K562 (cell line): ENCODE data around the gene MEX3A. TPM values are rescaled to one million over a fixed set of nuclear protein-coding genes. Genes with fewer than 3 reads are reported as not detected.

Source experiments
- ATF3 ChIP-seq, 2 experiments: fragments of 450-650 bp in 1 of 2; sonication (generic) in 1 of 2; formaldehyde crosslinking in 1 of 2; IDR thresholded peaks in 1 of 2; conservative IDR thresholded peaks in 1 of 2; 2 replicates each; pipeline versions ENCODE4 v1.6.1 to v1.8.1; 2016 to 2023; ENCODE audit warnings: mild to moderate bottlenecking in 2 of 2, moderate library complexity in 2 of 2, inconsistent platforms in 1 of 2, missing genetic modification reagents in 1 of 2
- CBFA2T3 ChIP-seq: fragments of 450-650 bp; IDR thresholded peaks from 2 replicates; pipeline ENCODE4 v1.6.1; 2017
- CBFB ChIP-seq: sonication (generic); formaldehyde crosslinking; IDR thresholded peaks from 2 replicates; pipeline ENCODE4 v1.4.0; 2020; ENCODE audit warnings: mild to moderate bottlenecking, missing genetic modification reagents
- CREM ChIP-seq: IDR thresholded peaks from 2 replicates; pipeline ENCODE4 v1.6.1; 2014; ENCODE audit warnings: antibody characterized with exemption, low read depth
- FOXJ3 ChIP-seq: sonication (generic); formaldehyde crosslinking; IDR thresholded peaks from 2 replicates; pipeline ENCODE4 v1.4.0; 2020; ENCODE audit warnings: mild to moderate bottlenecking, missing genetic modification reagents
- GABPA ChIP-seq: fragments of 200-800 bp; sonication (Bioruptor generic); conservative IDR thresholded peaks from 2 replicates; pipeline ENCODE4 v1.6.1; 2016; ENCODE audit warnings: low read depth, missing genetic modification characterization, missing compliant biosample characterization
- GATA2 ChIP-seq: sonication (generic); formaldehyde crosslinking; IDR thresholded peaks from 2 replicates; pipeline ENCODE4 v1.4.0; 2020; ENCODE audit warnings: mild to moderate bottlenecking, missing genetic modification reagents
- GTF2E2 ChIP-seq: fragments of 200-800 bp; sonication (Bioruptor generic); IDR thresholded peaks from 2 replicates; pipeline ENCODE4 v1.6.1; 2016; ENCODE audit warnings: missing genetic modification characterization, missing compliant biosample characterization
- KHSRP ChIP-seq: fragments of 450-650 bp; IDR thresholded peaks from 2 replicates; pipeline ENCODE4 v1.6.1; 2017
- MBD1 ChIP-seq: fragments of 250-450 bp; sonication (Bioruptor Pico); IDR thresholded peaks from 2 replicates; pipeline ENCODE4 v1.8.0; 2022; ENCODE audit warnings: inconsistent platforms
- MTA1 ChIP-seq: fragments of 450-650 bp; IDR thresholded peaks from 2 replicates; pipeline ENCODE4 v1.6.1; 2017; ENCODE audit warnings: borderline replicate concordance
- MXI1 ChIP-seq: IDR thresholded peaks from 2 replicates; pipeline ENCODE4 v1.6.1; 2011; ENCODE audit warnings: low read depth, mild to moderate bottlenecking, improper control_type of control experiment, low read length
- RBM25 ChIP-seq: fragments of 200-400 bp; formaldehyde crosslinking; IDR thresholded peaks from 2 replicates; pipeline ENCODE4 v1.6.1; 2018; ENCODE audit warnings: low read length, low read depth, moderate library complexity; ENCODE audit not compliant: severe bottlenecking
- TAF1 ChIP-seq: IDR thresholded peaks from 2 replicates; pipeline ENCODE4 v1.6.1; 2011; ENCODE audit warnings: mild to moderate bottlenecking, low read length, moderate library complexity; ENCODE audit not compliant: insufficient read depth, control insufficient read depth, severe bottlenecking; ENCODE audit errors: extremely low read depth
- ZBTB17 ChIP-seq: fragments of 450-650 bp; formaldehyde crosslinking; IDR thresholded peaks from 2 replicates; pipeline ENCODE4 v1.4.0; 2020; ENCODE audit warnings: mild to moderate bottlenecking
- ZBTB33 ChIP-seq: sonication (generic); formaldehyde crosslinking; IDR thresholded peaks from 2 replicates; pipeline ENCODE4 v1.8.1; 2023; ENCODE audit warnings: mild to moderate bottlenecking, missing genetic modification reagents
- ZFX ChIP-seq: sonication (generic); formaldehyde crosslinking; IDR thresholded peaks from 2 replicates; pipeline ENCODE4 v1.8.0; 2022; ENCODE audit warnings: mild to moderate bottlenecking, missing genetic modification reagents, moderate library complexity
- ZNF174 ChIP-seq: fragments of 250-450 bp; sonication (Bioruptor Pico); IDR thresholded peaks from 2 replicates; pipeline ENCODE4 v1.4.0; 2020; ENCODE audit warnings: mild to moderate bottlenecking
- ZNF175 ChIP-seq: fragments of 200-800 bp; sonication (Bioruptor generic); IDR thresholded peaks from 2 replicates; pipeline ENCODE4 v1.6.1; 2016; ENCODE audit warnings: low read depth, mild to moderate bottlenecking, missing genetic modification characterization, missing compliant biosample characterization
- ZNF766 ChIP-seq: fragments of 200-800 bp; sonication (Bioruptor generic); conservative IDR thresholded peaks from 2 replicates; pipeline ENCODE4 v1.6.1; 2016; ENCODE audit warnings: missing genetic modification characterization, missing compliant biosample characterization
- polyA plus RNA-seq, 8 experiments: library from polyadenylated mRNA; depleted of rRNA in 4 of 8; stranded (reverse) in 5 of 8; unstranded in 3 of 8; fragments of >200 nt; fragmentation: Nextera tagmentation in 2 of 8; fragmentation: Illumina TruSeq in 1 of 8; extraction: Ambion mirVana in 2 of 8; extraction: Trizol in 1 of 8; gene quantifications; 2 replicates each; pipeline versions ENCODE4 v1.2.1 to v1.2.3, GENCODE V29; 2011 to 2014; ENCODE audit warnings: inconsistent platforms in 1 of 8, missing spikeins in 1 of 8
- total RNA-seq, 7 experiments: library from RNA; depleted of rRNA in 6 of 7; stranded (reverse); fragments of >200 nt in 6 of 7; fragmentation: Illumina TruSeq in 2 of 7; extraction: Trizol in 2 of 7; gene quantifications; 2 replicates each; pipeline versions ENCODE4 v1.2.1 to v1.2.3, GENCODE V29; 2011 to 2021; ENCODE audit warnings: low replicate concordance in 1 of 7

MEX3A gene
- total and polyA plus RNA-seq, 9 of the 15 experiments (the other 6 are each of a cell fraction or from before 2014, with no cell fraction given): 0.36 to 13.7 (median 5.2) TPM

- TF ChIP-seq MBD1 (no peak), ZFX (peak; percentile 78), CBFB (0 out of 2 replicates have a peak, but pooled peaks have one; percentile 16), GABPA (tag) (peak; percentile 81), ZBTB17 (0 out of 2 replicates have a peak, but pooled peaks have one; percentile 47), TAF1 (peak; percentile 17), CREM (peak; percentile 27), MXI1 (peak; percentile 66), GATA2 (CRISPR knock-in tag) (peak; percentile 60; the same call in 1 of the 2 replicates), MTA1 (peak; percentile 20; the same call in 1 of the 2 replicates), GTF2E2 (peak; percentile 59; the same call in 1 of the 2 replicates), CBFA2T3 (0 out of 2 replicates have a peak, but pooled peaks have one; percentile 27), ZBTB33 (CRISPR knock-in tag) (peak; percentile 63), ZNF175 (CRISPR knock-in tag) (peak; percentile 82; the same call in 1 of the 2 replicates), ZNF174 (CRISPR knock-in tag) (no peak), ATF3 (IDR thresholded peaks at IDR 0.05) (peak; percentile 83), ATF3 (CRISPR knock-in tag; conservative IDR thresholded peaks at IDR 0.05) (peak; percentile 90), ZNF766 (no peak), RBM25 (no peak), KHSRP (no peak), FOXJ3 (peak; percentile 76; the same call in 1 of the 2 replicates)
These were observed 43.9 kb upstream of the MEX3A start (continued) for GRCh38 chr1:156126043-156126629.
